GF-D8 (cell line): ENCODE results near the gene C19orf44.
"Not testable (repeated sequence)": the region's sequence is repeated elsewhere in the genome, so short reads cannot be mapped to it uniquely, and the experiment has no call there.

Source experiments
- DNase-seq: peaks from one replicate; lab custom pipeline; 2025; lab: John Stamatoyannopoulos, UW

The C19orf44 gene

DNA sequence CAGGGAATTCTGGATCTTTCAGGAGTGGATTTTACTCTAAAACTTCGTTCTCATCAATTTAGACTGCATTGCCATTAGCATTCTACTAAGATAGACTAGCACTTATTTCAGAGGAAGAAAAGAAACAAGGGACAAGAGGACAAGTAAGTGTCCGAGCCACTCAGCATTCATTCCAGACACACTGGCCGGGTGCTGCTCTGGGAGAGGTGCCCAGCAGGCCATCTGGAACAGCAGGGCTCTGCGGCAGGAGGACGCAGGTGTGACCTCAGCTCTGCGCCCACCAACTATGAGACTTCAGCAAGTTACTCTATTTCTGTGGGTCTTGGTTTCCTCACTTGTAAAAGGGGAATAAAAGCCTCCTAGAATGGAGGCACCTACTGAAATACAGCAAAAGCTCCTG, 28.6 kb upstream of the C19orf44 start:
- DNase-seq: no peak

DNA sequence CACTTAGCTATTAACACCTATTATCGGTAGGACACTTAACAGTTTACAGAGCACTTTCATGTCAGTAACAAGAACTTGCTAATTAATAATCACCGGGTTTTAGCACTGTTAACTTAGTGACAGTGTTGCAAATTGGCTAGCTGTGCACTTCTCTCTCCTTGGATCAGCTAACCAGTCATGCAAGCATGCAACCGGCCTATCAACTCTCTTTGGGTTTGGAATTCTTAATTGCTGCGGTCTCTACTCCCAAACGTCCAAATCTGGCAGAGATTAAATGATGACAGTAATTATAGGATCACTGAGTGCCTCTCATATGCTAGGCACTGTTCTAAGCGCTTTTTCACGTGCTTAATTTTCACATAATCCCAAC, 25.7 kb upstream of the C19orf44 start:
- no peak for DNase-seq

DNA sequence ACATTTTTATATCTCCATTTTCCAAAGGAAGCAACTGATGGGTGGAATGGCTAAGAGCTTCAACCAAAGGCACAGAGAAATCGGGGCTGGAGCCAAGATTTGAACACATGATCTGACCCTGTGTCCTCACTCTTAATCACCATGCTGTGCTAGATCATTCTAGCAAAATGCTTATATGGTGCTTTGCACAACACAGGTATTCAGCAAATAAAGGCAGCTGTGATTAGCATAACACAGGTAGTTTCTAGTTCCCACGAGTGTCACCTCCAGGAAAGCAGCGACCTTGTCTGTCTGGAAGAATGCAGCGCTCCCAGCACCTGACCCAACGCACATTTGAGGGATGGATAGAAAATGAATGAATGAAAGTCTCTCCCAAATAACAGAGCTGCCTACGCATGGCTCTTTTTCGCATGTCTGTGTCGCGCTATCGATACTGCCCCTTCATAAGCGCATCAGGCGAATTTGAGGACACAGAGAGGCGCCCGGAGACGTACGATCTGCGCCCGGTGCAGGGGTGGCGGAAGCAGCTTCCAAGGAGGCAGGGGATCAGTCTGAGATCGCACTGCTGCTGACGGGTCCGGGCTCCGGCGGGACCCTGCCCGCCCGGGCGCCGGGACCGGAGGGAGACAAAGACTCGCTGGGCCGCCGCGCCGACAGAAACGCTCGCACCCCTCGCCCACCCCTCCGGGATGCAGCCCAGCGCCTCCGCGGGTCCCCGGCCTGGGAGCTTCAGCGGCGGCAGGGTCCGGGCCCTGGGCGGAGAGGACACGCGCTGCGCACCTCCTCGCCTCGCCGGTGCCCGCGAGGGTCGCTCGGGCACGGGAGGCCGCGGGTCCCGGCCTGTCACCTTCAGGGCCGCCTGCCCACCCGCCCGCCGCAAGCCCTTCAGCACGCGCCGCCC, 25.0 kb upstream of the C19orf44 start:
- no peak for DNase-seq

DNA sequence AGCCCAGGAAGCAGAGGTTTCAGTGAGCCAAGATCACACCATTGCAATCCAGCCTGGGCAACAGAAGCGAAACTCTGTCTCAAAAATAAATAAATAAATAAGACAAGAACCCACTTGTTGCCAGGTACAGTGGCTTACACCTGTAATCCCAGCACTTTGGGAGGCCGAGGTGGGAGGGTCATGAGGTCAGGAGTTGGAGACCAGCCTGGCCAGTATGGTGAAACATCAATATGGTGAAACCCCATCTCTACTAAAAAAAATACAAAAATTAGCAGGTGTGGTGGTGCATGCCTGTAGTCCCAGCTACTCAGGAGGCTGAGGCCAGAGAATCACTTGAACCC, 23.7 kb upstream of the C19orf44 start:
- DNase-seq: not testable (repeated sequence)

DNA sequence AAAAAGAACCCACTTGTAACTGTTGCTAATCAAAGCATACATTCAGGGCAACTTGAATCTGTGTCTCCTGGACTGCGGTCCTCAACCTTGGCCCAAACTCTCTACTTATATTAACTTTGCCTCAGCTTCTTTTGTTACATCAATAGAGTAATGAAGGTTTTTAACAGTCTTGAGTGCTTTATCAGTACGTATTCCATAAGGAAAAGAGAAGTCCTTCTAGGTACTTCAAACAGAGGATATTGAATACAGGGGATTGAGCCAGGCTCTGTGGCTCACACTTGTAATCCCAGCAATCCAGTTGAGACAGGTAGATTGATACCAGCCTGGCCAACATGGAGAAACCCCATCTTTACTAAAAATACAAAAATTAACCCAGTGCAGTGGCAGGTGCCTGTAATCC, 23.2 kb upstream of the C19orf44 start:
- no peak for DNase-seq

DNA sequence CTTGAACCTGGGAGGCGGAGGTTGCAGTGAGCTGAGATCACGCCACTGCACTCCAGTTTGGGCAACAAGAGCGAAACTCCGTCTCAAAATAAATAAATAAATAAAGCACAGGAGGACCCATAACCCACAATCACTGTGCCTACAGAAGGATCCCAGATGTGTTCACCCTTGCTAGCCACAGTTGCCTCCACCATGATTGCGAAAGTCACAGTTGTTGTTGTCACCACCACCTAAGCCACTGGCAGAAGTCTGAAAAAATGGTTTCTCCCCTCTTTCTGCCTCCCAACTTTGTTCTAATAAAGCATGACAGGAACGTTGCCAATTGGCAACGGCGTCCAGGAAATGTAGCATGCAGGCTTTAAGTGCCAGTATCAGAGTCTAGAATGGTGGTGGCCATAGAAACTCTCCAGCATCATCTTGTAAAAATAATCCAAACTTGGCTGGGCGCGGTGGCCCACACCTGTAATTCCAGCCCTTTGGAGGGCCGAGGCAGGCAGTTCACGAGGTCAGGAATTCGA, 22.3 kb upstream of the C19orf44 start:
- DNase-seq: no peak

DNA sequence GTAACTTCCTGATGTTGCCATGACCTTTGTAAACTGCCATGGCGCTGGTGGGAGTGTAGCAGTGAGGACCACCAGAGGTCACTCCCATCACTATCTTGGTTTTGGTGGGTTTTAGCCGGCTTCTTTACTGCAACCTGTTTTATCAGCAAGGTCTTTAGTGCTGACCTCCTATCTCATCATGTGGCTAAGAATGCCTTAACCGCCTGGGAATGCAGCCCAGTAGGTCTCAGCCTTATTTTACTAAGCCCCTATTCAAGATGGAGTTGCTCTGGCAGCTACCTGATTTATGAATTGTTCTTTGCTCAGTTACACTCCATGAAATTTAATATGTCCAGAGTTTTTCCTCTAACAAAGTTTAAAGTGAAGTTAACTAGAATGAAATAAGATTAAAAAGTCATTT, 19.8 kb upstream of the C19orf44 start:
- DNase-seq: no peak

DNA sequence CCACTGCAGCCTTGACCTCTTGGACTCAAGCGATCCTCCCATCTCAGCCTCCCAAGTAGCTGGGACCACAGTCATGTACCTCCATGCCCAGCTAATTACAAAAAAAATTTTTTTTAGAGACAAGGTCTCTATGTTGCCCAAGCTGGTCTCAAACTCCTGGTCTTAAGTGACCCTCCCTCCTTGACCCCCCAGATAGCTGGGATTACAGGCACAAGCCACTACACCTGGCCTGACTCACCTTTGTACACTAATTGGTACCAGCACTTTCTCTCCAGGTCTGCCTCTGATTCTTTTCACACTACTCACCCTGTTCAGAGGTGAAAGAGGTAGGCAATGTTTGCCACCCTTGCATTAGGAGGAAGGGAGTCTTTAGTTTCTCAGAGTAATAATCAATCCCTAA, 18.9 kb upstream of the C19orf44 start:
- no peak for DNase-seq

DNA sequence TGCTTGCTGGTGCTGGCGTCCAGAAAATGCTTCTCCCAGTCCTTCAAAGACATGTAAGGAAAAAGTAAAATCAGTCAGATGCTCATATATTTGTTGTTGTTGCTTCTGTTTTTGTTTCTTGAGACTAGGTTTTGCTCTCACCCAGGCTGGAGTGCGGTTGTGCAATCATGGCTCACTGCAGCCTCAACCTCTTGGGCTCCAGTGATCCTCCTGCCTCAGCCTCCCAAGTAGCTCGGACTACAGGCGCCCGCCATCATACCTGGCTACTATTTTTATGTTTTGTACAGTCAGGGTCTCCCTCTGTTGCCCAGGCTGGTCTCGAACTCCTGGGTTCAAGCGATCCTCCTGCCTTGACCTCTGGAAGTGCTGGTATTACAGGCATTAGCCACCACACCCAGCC, 13.4 kb upstream of the C19orf44 start:
- DNase-seq: no peak

DNA sequence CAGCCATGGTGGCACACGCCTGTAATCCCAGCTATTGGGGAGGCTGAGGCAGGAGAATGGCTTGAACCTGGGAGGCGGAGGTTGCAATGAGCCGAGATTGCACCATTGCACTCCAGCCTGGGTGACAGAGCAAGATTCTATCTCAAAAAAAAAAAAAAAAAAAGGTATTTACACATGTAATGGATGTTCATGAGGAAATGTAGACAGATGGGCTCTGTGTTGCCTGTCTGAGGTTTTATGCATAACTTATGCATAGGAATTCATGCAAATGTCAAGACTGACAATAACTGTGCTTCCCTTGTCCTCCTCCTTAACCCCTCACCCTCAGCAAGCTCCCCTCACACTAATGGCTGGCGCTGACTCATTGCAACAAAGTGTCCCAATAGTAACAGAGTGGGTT, 9.7 kb upstream of the C19orf44 start:
- not testable (repeated sequence) for DNase-seq

DNA sequence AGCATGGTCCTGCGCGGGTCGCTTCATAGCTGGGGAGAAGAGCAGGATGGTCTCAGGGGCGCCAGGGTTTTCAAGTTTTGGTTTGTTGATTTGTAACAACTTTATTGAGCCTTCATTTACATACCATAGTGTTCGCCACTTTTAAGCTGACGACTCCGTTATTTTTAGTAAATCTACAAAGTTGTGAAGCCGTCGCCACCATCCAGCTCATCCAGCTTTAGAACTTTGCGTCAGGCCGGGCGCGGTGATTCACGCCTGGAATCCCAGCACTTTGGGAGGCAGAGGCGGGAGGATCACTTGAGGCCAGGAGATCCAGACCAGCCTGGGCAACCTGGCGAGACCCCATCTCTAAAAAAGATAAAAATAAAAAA, 404 bp downstream of the C19orf44 start:
- DNase-seq: no peak

DNA sequence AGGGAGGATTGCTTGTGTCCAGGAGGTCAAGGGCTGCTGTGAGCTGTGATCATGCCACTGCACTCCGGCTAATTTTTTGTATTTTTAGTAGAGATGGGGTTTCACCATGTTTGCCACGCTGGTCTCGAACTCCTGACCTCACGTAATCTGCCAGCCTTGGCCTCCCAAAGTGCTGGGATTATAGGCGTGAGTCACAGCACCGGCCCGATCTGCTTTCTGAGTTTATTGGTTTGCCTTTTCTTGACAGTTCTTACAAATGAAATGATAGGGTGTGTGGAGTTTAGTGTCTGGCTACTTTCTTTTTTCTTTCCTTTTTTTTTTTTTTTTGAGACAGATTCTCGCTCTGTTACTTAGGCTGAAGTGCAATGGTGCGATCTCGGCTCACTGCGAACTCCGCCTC, 848 bp downstream of the C19orf44 start:
- no peak for DNase-seq

DNA sequence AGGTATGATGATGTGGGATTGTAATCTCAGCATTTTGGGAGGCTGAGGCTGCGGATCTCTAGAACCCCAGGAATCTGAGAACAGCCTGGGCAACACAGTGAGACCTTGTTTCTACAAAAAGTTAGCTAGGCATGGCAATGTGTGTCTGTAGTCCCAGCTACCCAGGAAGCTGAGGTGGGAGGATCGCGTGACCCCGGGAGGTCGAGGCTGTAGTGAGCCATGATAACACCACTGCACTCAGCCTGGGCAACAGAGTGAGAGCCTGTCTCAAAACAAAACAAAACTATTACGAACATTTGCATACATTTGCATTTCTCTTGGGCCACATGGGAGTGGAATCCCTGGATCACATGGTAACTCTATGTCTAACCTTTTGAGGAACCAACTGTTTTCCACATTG, 1.6 kb downstream of the C19orf44 start:
- no peak for DNase-seq

DNA sequence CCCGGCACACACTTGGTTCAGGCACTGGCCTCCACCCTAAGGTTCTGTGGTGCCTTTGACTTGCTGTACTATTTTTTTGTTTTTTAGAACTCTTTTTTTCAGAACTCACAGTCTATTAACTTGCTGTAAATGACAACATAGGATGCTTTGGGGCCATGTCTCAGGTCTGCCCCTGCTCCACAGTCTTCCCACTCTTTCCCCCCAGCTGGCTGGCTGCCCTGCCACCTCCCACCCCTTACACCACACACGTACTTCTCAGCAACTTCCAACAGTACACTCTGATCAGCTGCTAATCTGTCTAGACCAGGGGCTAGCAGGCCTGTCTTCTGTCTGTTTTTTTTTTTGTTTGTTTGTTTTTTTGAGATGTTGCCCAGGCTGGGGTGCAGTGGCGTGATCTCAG, 8.1 kb downstream of the C19orf44 start:
- no peak for DNase-seq

DNA sequence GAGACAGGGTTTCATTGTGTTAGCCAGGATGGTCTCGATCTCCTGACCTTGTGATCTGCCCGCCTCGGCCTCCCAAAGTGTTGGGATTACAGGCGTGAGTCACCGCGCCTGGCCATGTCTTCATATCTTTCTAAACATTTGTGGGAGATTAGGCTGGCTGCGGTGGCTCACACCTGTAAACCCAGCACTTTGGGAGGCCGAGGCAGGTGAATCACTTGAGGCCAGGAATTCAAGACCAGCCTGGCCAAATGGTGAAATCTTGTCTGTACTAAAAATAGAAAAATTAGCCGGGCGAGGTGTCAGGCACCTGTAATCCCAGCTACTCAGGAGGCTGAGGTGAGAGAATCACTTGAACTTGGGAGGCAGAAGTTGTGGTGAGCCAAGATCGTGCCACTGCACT, 10.0 kb downstream of the C19orf44 start:
- DNase-seq: not testable (repeated sequence)

DNA sequence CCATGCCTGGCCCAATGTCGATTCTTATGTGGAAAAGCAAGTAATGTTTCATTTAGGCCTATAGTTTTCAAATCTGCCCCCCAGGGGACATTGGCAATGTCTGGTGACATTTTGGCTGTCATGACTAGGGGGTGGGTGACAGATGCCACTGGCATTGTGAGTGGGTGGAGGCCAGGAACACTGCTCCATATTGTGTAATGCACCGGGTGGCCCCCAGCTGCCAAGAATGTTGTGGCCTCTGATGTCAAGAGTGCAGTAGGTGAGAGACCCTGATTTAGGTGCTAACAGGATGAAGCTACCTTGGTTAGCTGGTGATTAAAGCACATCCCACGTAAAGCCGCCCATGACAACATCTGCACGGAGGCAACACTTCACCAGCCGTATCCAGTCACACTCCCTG, 10.8 kb downstream of the C19orf44 start:
- DNase-seq: no peak

DNA sequence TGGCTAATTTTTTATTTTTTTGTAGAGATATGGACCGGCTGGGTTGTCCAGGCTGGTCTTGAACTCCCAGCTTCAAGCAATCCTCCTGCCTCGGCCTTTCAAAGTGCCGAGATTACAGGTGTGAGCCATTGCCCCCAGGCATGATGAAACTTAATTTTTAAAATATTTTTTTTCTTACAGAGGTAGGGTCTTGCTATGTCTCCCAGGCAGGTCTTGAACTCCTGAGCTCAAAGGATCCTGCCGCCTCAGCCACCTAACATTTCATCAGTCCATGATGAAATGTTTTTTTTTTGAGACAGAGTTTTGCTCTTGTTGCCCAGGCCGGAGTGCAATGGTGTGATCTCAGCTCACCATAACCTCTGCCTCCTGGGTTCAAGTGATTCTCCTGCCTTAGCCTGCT, 12.4 kb downstream of the C19orf44 start:
- DNase-seq: no peak

DNA sequence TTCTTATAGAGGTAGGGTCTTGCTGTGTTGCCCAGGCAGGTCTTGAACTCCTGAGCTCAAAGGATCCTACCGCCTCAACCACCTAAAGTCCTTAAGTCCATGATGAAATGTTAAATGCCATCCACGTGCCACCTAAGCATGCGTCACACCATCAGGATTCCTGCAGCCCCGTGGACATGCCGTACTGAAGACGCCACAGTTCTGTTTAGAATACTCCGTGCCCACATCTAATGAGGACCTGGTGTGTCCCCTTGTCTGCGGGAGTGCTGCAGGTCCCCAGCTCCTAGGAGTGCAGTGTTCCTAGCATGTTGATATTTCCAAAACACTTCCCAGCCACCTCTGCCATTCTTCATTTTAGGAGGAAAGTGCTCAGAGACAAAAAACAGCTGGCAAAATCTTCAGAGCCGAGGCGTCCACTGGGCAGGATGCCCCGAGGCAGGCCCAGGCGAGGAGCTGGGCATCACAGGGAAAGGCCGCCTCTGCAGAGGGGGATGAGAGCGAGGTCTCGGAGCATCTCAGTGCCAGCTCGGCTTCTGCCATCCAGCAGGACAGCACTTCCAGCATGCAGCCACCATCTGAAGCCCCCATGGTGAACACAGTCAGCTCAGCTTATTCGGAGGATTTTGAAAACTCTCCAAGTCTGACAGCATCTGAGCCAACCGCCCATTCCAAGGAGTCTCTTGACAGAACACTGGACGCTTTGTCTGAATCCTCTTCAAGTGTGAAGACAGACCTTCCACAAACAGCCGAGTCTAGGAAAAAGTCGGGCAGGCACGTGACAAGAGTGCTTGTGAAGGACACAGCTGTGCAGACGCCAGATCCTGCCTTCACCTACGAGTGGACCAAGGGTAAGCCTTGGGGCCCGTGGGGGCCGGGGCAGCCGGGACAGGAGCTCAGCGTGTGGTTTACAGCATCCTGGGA, 13.2 kb downstream of the C19orf44 start:
- DNase-seq: no peak

DNA sequence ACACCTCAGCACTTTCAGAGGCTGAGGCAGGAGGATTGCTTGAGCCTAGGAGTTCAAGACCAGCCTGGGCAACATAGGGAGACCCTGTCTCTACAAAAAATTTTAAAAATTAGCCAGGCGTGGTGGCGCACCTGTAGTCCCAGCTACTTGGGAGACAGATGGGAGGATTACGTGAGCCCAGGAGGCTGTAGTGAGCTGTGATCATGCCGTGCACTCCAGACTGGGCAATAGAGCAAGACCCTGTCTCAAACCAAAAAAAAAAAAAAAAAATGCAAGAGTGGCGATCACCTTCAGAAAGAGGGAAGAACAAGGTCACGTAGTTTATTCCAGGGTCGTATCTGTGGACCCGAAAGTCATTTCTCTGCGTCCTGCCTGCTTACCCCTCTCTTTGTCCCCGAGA, 16.4 kb downstream of the C19orf44 start:
- DNase-seq: not testable (repeated sequence)

DNA sequence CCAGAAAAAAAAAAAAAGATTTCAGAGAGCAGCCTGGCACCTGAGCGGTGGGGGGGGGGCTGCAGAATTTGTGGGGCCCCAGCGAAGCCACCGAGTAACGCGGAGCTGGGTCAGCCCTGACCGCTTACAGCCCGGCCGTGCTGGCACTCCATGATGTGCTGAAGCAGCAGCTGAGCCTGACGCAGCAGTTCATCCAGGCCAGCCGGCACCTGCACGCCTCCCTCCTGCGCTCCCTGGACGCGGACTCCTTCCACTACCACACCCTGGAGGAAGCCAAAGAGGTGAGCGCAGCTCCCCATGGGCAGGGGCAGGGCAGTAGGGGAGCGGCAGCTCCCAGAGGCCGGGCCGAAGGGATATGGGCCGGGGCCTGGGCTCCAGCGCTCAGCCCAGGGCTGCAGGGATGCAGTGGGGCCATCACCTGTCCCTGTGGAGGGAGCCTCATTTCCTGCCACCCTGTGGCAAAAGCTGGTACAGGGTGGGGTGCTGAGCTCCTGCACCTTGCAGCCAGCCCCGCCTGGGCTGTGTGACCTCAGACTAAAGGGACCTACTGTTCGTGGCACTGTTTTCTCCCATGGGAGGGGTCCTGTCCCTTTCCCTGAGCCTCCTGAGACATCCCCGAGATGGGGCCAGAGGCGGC, 18.3 kb downstream of the C19orf44 start:
- no peak for DNase-seq

DNA sequence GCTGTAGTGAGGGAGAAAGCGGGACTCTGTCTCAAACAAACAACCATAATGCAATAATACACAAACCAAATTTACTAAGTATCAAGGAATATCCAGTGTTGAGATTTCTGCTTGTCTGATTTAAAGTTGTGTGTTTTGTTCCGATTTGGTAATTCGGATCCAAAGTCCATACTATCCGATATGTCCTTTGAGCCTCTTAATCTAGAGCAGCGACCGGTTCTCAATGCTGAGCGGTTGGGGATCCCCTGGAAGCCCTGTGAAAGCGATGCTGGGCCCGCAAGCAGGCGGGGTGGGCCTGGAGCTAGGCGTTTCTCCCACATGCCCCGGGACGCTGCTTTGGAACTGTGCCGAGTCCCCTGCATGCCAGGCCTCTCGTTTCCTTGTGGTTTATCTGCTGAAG, 20.2 kb downstream of the C19orf44 start:
- no peak for DNase-seq

DNA sequence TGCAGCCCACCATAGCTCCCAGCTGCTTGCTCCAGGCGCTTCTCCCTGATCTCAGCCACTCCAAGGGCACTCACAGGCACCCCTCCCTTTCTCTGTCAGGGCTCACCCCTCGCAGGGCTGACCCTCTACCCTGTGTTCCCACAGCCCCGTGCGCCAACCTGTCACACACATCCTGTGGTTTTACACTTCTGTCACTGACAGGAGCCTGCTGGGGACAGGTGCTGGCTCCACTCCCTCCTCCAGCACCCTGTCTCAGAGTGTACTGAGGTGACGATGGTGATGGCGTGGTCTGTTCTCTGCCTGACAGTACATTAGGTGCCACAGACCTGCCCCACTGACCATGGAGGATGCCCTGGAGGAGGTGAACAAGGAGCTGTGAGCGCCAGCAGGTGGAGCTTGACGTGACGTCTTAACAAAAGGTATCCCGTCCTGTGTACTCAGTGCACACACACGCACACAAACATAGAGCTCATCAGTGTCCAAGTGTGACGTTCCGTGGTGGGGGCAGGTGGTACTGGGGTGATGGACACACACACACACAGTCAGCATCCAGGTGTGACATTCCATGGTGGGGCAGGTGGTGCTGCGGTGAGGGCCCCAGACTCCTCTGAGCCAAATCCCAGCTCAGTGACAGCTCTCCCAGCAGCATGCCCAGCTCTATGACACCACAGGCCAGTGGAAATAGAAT, 20.9 kb downstream of the C19orf44 start:
- no peak for DNase-seq
